Osteoblast (primary cell): ENCODE data around the gene MAFB. TPM values are rescaled to one million over a fixed set of nuclear protein-coding genes. Genes with fewer than 3 reads are reported as not detected.

Experiments
- DNase-seq: peaks from one replicate; pipeline ENCODE4 v3.0.0; 2011; ENCODE audit warnings: low spot score, mixed read lengths; ENCODE audit not compliant: insufficient read length; ENCODE audit errors: missing footprints
- H2AFZ ChIP-seq: 2 replicates; pipeline ENCODE4 v1.6.0; 2011; ENCODE audit warnings: mild to moderate bottlenecking, low read length
- H3K27ac ChIP-seq: 2 replicates; pipeline ENCODE4 v1.5.1; 2011; ENCODE audit warnings: mild to moderate bottlenecking, low read depth, low read length, moderate library complexity
- H3K27me3 ChIP-seq: 2 replicates; pipeline ENCODE4 v1.6.0; 2012; ENCODE audit warnings: mild to moderate bottlenecking, control low read depth, inconsistent platforms, low read length, moderate library complexity; ENCODE audit not compliant: insufficient read depth
- H3K36me3 ChIP-seq: 2 replicates; pipeline ENCODE4 v1.5.1; 2011; ENCODE audit warnings: mild to moderate bottlenecking, low read length, control low read depth, moderate library complexity; ENCODE audit not compliant: insufficient read depth
- H3K4me1 ChIP-seq: 2 replicates; pipeline ENCODE4 v1.5.1; 2011; ENCODE audit warnings: mild to moderate bottlenecking, low read length, control low read depth, moderate library complexity; ENCODE audit not compliant: insufficient read depth
- H3K4me2 ChIP-seq: 2 replicates; pipeline ENCODE4 v1.6.0; 2011; ENCODE audit warnings: mild to moderate bottlenecking, low read length; ENCODE audit not compliant: insufficient read depth
- H3K4me3 ChIP-seq: fragments of 200-600 bp; sonication (generic); 3 replicates; pipeline ENCODE4 v1.5.1; 2012; ENCODE audit warnings: mild to moderate bottlenecking, low read length, inconsistent platforms; ENCODE audit not compliant: insufficient read depth
- H3K79me2 ChIP-seq: 2 replicates; pipeline ENCODE4 v1.6.0; 2012; ENCODE audit warnings: mild to moderate bottlenecking, low read length, control low read depth, inconsistent platforms; ENCODE audit not compliant: insufficient read depth
- H3K9me3 ChIP-seq: 2 replicates; pipeline ENCODE4 v1.5.1; 2011; ENCODE audit warnings: low read depth, low read length, control low read depth
- H4K20me1 ChIP-seq: 2 replicates; pipeline ENCODE4 v1.6.0; 2012; ENCODE audit warnings: mild to moderate bottlenecking, low read length, control low read depth; ENCODE audit not compliant: insufficient read depth
- CTCF ChIP-seq: IDR thresholded peaks from 2 replicates; pipeline ENCODE4 v1.5.1; 2011; ENCODE audit warnings: mild to moderate bottlenecking, low read depth, low read length, moderate library complexity; ENCODE audit errors: extremely low read depth
- total RNA-seq: library from RNA; depleted of rRNA; stranded (reverse); fragments of >200 nt; gene quantifications from 2 replicates; pipeline ENCODE4 v1.2.3, GENCODE V29; 2012

The MAFB gene
- total RNA-seq, 1 donor = 12.7 TPM

- Histone ChIP-seq H3K36me3 (no peaks in the 10 kb centered on the region), H3K9me3 (no peaks in the 10 kb centered on the region), H3K4me3 (no peak overlapping the region), H3K4me1 (no peaks in the 10 kb centered on the region), H3K4me2 (no peak overlapping the region), H4K20me1 (no peaks in the 10 kb centered on the region), H3K27ac (no peak overlapping the region), H3K27me3 (peaks cover 5% of the 10 kb centered on the region), H3K79me2 (no peaks in the 10 kb centered on the region), H2AFZ (no peak overlapping the region)
- DNase-seq = no peak
- no peak for TF ChIP-seq CTCF
Measured at GRCh38 chr20:40663304-40663790, 25.7 kb downstream of the MAFB start.

GRCh38 chr20:40659567-40659966 is 29.5 kb downstream of the MAFB start:
- no peak for TF ChIP-seq CTCF
- no peaks in the 10 kb centered on the region for H3K4me1 ChIP-seq

GRCh38 chr20:40658509-40658908 is 30.5 kb downstream of the MAFB start:
- Histone ChIP-seq H3K79me2 (no peaks in the 10 kb centered on the region), H3K27me3 (peaks cover 5% of the 10 kb centered on the region), H3K9me3 (no peaks in the 10 kb centered on the region), H3K4me1 (no peaks in the 10 kb centered on the region), H3K4me3 (no peak overlapping the region), H2AFZ (no peak overlapping the region), H4K20me1 (no peaks in the 10 kb centered on the region), H3K27ac (no peak overlapping the region), H3K4me2 (no peak overlapping the region), H3K36me3 (no peaks in the 10 kb centered on the region)
- no peak for DNase-seq
- no peak for TF ChIP-seq CTCF

More at GRCh38 chr20:40659567-40659966, 29.5 kb downstream of the MAFB start:
- no peak for DNase-seq
- no peaks in the 10 kb centered on the region for H3K9me3 ChIP-seq
- no peak overlapping the region for H3K4me3 ChIP-seq
- H4K20me1 ChIP-seq = no peaks in the 10 kb centered on the region
- no peak overlapping the region for H2AFZ ChIP-seq
- no peaks in the 10 kb centered on the region for H3K79me2 ChIP-seq
- no peak overlapping the region for H3K4me2 ChIP-seq
- H3K27ac ChIP-seq = no peak overlapping the region
- no peaks in the 10 kb centered on the region for H3K36me3 ChIP-seq
- H3K27me3 ChIP-seq = peaks cover 5% of the 10 kb centered on the region

- Histone ChIP-seq H3K4me3 (no peak overlapping the region), H2AFZ (no peak overlapping the region), H3K27me3 (peaks cover 5% of the 10 kb centered on the region), H3K79me2 (no peaks in the 10 kb centered on the region), H3K4me1 (no peaks in the 10 kb centered on the region), H3K36me3 (no peaks in the 10 kb centered on the region), H3K27ac (no peak overlapping the region), H4K20me1 (no peaks in the 10 kb centered on the region), H3K4me2 (no peak overlapping the region), H3K9me3 (no peaks in the 10 kb centered on the region)
- DNase-seq = no peak
- no peak for TF ChIP-seq CTCF
Measured at GRCh38 chr20:40657526-40657925, 31.5 kb downstream of the MAFB start.
